Stimulated activated CD4-positive, alpha-beta T cell treated with anti-CD3 and anti-CD28 coated beads, Interleukin-2, amount 100 ng/mL, for 48 hours (primary cell): ENCODE data around the gene TMTC2.

Experiments
- DNase-seq, 2 donors: peaks; one replicate each; pipeline ENCODE4 v3.0.0-alpha.2; 2020

Gene TMTC2

DNA sequence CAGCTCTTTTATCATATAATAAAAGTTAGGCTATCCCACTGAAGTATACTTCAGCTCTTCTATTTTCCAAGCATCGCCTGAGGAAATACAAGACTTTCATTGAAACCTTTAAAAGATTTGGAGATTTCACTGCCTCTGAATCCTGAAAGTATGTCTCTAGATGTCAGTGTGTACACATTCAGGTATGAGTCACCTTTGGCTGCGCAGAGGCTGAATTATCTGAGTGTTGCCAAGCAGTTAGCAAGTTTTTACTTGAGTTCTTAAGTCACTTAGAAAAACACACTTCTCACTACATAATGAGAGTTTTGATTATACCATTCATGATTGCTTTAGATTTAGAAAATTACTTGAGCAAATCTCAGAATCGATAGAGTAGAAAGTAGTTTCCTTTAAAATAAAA, 210.3 kb downstream of the TMTC2 start:
- no peak for DNase-seq

- DNase-seq: no peak
Observed at GRCh38 chr12:82898441-82898840, 211.7 kb downstream of the TMTC2 start.

DNA sequence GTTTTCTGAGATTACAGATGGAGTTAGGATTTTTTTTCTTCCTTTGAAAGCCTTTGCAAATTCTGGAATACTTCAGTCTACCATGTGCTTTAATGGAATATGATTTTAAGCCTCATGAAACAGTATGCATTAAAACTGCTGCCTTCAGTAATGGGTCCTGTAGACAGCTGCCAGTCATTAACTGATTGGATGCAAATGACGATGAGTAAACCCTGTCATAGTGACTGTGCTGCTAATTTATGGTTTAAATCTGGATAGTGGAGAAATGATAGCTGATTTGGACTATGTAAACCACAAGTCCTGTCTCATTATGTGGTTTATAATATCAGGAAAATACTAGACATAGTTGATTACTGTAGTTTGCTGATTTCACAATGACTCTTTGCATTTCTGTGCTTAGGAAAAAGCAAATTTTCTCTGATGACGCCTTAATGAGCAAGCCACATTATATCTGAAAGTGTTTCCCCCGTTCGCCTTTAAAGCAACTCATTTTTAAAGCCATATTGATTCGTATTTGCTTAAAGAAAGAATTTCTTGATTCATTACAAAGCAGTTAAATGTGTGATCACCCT, 217.6 kb downstream of the TMTC2 start:
- DNase-seq: no peak

- no peak for DNase-seq
Observed at GRCh38 chr12:82910246-82910893, 223.7 kb downstream of the TMTC2 start.

DNA sequence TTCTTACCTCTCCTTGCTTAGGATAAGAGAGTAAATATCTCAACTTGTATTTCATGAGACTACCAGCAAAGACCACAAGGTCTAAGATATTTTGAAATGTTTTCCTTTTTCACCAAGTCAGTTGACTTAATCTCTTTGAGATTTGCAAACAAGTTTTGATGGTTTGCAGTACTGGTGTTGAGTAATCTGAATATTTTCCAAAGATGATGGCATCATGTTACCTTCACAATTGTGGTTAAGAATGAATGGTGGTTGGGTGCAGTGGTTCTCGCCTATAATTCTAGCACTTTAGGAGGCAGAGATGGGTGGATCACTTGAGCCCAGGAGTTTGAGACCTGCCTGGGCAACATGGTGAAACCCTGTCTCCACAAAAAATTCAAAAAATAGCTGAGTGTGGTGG, 225.7 kb downstream of the TMTC2 start:
- no peak for DNase-seq

DNA sequence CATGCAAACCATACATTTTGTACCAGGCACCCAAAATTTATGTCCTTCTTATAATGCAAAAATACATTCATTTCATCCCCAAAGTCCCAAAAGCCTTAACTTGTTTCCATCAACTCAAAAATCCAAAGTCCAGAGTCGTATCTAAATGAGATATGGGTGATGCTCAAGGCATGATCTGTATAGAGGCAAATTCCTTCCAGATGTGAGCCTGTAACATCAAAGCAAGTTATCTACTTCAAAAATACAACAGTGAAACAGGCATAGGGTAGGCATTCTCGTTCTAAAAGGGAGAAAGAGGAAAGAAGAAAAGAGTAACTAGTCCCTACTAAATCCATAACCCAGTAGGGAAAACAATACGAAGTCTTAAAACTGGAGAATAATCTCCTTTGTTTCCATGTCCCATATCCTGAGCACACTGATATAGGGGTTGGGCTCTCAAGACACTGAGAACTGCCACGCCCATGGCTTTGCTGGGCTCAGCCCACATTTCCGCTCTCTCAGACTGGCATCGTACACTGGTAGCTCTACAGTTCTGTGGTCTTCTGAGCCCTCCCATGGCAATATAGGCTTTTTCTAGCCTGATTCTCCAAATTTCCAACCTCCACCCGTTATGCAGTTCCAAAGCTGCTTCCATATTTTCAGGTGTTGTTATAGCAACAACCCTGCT, 232.8 kb downstream of the TMTC2 start:
- no peak for DNase-seq

GRCh38 chr12:82923935-82924334, 237.2 kb downstream of the TMTC2 start:
- no peak for DNase-seq

DNA sequence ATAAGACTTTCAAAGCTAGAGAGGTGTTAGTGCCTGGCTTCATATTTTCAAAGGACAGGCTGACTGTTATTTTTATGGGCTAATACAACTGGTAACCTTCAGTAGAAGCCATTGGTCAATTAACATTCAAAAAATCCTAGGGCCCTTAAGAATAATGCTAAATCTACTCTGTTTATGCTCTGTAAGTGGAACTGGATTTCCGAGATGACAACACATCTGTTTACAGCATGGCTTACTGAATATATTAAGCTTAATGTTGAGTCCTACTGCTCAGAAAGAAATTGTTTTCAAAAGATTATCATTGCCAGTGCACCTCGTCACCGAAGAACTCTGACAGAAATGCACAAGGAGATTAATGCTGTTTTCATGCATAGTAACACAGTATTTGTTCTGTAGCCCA, 239.9 kb downstream of the TMTC2 start:
- DNase-seq: no peak

GRCh38 chr12:82930301-82930700, 243.6 kb downstream of the TMTC2 start:
- DNase-seq: no peak

- no peak for DNase-seq
Observed at GRCh38 chr12:82931349-82932116, 244.8 kb downstream of the TMTC2 start.

GRCh38 chr12:82937151-82937550, 250.4 kb downstream of the TMTC2 start:
- DNase-seq: no peak

GRCh38 chr12:82942521-82942920, 255.8 kb downstream of the TMTC2 start:
- DNase-seq: no peak

- no peak for DNase-seq
Observed at GRCh38 chr12:82942991-82943401, 256.3 kb downstream of the TMTC2 start.

DNA sequence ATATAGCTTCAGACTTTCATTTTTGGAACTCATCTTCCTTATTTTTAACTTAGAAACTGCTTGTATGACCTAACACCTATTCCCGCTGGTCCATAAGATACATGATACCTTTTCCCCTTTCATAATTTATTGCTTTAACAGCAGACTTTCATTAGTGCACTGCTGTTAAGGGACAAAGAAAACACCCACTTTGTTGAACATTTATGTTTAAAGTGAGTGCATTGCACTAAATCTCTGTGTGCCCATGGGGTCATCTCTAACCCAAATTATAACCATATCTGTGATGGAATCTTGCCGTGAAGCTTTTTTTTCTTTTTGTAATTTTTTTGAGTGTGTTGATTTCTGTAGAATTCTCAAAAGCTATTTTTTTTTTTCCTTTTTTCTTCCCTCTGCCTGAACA, 261.8 kb downstream of the TMTC2 start:
- DNase-seq: no peak

- DNase-seq: no peak
Observed at GRCh38 chr12:82950356-82950755, 263.6 kb downstream of the TMTC2 start.

- no peak for DNase-seq
Observed at GRCh38 chr12:82952946-82953345, 266.2 kb downstream of the TMTC2 start.

- no peak for DNase-seq
Observed at GRCh38 chr12:82953397-82953796, 266.7 kb downstream of the TMTC2 start.

DNA sequence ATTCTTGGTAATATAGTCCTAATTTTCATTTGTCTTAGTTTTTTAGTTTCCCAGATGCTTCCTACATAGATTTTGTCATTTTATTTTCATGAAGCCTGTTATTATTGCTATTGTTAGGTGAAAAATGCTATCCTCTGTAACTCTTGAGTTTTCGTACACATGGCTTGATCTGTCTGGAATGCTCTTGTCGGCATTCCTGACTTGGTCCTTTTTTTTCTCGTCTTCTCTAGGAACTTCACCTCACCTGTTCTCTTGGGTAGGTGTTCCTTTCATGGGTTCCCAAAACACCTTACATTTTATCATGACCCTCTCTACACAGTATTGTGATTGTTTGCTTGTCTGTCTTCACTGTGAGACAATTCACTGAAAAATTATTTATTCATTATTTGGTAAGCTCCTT, 267.4 kb downstream of the TMTC2 start:
- DNase-seq: no peak

DNA sequence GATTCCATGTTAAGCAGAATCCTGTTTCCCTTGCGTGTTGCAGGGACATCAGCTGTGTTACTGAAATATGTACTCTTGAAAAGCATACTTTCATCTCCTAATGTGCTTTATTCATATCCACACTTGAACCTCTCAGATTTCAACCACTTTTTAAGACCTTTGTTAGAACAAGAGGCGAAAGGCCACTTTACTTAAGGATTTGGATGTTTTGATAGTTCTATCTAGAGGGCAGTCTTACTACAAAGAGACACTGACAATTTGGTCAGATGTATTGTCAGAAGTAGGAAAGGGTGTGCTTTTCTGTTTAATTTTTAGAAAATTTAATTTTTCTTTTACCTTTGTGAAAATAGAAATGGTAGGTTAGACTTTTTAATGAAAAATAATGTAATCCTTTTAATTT, 267.9 kb downstream of the TMTC2 start:
- DNase-seq: no peak

GRCh38 chr12:82955043-82955442, 268.3 kb downstream of the TMTC2 start:
- DNase-seq: no peak

DNA sequence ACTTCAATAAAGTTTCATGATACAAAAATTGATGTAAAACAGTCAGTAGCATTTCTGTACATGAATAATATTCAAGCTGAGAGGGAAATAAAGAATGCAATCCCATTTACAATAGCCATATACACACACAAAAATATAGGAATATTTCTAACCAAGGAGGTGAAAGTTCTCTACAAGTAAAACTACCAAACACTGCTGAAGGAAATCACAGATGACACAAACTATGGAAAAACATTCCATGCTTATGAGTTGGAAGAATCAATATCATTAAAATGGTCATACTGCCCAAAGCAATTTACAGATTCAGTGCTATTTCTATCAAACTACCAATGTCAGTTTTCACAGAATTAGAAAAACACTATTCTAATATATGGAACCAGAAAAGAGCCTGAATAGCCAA, 272.3 kb downstream of the TMTC2 start:
- no peak for DNase-seq

GRCh38 chr12:82959821-82960220, 273.1 kb downstream of the TMTC2 start:
- no peak for DNase-seq

DNA sequence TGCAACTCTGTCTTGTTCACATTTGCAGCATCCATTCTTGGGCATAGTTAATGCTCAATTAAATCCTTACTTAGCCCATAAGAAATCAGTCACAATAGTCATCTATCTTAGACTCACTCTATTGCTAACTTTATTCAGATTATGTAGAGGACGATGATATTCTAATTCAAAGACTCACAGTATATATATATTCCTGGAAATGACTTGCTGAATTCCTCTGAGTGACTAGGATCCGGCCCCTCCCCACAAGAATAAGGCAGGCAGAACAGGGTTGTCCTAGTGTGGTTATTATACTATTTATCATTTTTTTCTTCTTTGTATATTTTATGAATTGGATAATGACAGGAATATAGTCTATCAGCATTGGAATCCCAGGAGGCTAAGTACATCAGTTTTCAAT, 275.1 kb downstream of the TMTC2 start:
- no peak for DNase-seq

- no peak for DNase-seq
Observed at GRCh38 chr12:82963956-82964355, 277.2 kb downstream of the TMTC2 start.
